GM21737 (cell line): ENCODE measurements around the gene TBX20.
"Not testable (repeated sequence)": the region's sequence is repeated elsewhere in the genome, so short reads cannot be mapped to it uniquely, and the experiment has no call there.

Experiments used
- ATAC-seq: cut with Tn5 transposase; IDR thresholded peaks from one replicate; pipeline ENCODE4 v1.9.1; 2021; ENCODE audit warnings: mild to moderate bottlenecking, moderate library complexity; ENCODE audit not compliant: unreplicated experiment

Gene TBX20

DNA sequence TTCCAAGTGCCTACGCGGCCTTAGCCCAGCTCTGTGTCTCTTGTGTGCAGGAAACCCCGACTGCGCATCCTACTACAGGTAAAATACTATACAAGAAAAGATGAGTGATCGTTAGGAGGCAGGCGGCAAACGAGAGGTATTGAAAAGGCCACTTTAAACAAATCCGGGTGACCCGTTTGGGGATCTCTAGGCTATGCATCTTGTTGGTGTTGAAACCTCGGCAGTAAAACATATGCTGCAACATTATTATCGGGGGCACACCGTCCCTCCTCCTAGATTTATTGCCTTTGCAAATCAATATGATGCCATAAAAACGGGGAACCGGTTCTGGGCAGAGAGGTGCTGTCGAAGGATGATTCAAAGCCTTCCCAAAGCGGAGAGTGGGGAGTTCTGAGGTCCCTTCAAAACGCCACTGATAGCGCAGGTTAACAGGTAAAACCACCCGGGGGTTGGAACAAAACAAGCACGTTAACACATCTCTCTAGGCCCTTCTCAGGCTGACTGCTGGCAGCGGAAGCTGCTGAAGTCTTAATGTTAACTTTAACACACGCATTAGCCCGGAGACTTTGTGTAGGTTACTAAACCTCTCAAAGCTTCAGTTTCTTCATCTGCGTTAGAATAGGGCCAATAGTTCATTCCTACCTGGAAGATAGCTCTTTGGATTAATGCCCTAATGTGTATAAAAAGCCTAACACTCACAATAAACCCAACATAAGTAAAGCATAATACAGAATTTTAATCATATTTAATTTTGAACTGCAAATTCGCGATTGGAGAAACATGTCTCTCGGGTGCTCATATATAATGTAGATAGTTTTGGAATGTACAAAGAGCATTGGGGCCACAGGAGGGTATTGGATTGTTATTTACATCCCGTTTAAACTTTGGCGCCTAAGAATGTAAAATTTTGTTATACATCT is 2.6 kb upstream of the TBX20 start:
- ATAC-seq = no peak

GRCh38 chr7:35255443-35256255 is 1.7 kb upstream of the TBX20 start:
- no peak for ATAC-seq

DNA sequence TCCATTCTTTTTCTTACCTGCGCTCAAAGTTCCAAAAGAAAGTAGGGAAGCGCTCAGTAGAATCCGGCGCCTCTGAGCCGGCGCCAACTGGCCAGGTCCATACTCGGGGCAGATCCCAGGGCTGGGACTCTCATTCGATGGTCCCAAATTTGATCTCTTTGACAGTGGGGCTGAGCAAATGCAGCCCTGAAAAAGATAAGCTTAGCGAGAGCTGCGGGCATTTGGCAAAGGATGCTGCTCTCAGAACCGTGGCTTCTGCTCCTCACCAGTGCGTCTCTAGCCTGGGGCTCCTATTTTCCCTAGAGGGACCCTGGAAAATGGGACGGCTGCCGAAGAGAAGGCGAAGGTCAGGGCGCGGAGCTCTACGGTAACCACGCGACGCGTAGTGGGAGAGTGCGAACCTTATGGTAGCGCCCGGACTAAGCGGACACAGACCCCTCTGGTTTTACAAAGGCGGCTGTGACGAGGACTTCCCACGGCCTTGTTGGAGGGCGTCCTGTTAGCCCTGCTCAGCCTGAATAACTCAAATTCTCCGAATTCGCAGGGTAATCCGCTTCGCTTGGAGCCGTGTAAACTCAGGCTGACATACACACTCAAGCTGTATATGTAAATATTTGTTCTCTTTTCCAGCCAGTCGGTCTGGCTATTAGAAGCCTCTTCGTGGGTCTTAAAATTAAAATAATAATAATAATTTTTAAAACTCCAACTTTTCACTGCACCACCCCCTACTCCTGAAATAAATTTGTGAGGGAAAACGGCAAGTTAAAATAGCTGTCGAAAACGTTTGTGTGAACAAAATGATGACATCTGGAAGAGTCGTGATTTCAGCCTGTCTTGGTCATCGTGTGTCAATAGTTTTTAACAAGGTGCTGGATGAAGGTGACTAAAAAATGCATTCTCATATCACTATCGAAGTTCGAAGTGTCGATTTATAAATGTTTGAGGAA is 869 bp upstream of the TBX20 start:
- no peak for ATAC-seq

DNA sequence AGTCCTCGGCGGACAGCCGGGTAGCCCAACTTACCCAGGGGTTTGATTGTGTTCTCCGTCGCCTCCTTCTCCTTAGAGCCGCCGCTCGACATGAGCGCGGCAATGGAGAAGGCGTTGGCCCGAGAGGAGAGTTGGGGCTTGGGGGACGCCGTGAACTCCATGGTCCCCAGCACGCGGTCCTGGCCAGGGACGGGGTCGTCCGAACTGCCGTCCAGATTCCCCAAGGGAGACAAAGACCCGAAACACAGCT is 515 bp downstream of the TBX20 start:
- ATAC-seq = no peak

GRCh38 chr7:35252612-35253459 is 1.1 kb downstream of the TBX20 start:
- no peak for ATAC-seq

GRCh38 chr7:35251606-35252310 is 2.1 kb downstream of the TBX20 start:
- no peak for ATAC-seq

DNA sequence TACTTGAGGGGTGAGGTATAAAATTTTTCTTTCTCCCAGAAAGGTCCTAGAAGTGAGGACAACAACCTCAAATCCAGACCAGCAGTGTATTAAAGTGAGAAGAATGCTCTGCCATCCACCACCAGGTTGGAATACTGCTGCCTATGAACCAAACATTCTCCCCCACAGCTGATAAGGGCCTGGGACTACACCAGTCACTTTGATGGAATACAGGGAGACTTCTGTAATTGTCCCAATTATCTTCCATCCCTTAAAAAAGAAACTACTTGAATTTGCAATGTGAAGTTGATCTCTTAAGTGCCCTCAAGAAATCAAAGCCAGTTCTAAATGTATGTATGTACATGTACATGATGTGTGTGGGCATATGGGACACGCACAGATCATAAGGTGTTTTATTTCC is 3.0 kb downstream of the TBX20 start:
- ATAC-seq = no peak

- no peak for ATAC-seq
These were observed 3.4 kb downstream of the TBX20 start for GRCh38 chr7:35250452-35250851.

- ATAC-seq = no peak
These were observed 4.4 kb downstream of the TBX20 start for GRCh38 chr7:35249537-35249907.

DNA sequence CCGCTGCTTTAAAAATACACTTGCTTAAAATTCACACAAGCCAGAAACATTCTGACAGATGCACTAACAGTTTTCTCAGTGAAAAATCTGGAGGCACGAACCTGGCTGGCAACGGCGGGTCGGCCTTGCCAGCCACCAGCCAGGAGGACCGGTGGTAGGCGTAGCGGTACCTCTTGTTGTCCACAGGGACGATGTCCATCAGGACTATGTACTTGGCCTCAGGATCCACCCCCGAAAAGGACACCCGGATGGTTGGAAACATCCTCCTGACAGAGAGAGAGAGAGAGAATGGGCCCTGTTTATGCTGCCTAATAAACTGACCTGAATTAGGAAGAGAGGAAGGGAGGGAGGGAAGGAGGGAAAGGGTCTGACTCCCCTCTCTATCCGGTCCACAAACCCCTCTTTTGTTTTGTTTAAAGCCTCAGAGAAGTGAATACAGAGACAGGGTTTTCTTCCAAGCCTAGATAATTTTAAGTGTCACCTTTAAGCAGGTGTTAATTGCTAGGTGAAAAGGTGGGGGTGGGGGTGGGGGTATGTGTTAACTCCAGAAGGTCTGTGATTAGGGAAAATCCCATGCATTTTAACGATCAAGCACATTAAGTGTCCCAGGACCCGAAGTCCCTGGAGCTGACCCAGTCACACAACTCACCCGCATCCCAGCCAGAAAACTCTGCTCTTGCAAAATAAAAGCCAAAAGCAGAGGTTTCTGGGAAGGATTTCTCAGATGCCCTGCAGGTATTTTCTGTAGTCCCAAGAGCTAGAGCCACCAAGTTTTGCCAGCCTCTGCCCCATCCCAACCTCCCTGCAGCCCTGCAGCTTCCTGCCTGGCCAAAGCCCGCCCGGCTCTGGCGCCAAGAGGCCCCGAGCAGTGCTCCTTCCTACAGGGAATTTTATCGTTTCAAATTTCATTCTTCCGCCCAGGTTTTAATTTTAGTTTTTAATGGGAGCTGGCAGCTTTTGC is 5.0 kb downstream of the TBX20 start:
- no peak for ATAC-seq

DNA sequence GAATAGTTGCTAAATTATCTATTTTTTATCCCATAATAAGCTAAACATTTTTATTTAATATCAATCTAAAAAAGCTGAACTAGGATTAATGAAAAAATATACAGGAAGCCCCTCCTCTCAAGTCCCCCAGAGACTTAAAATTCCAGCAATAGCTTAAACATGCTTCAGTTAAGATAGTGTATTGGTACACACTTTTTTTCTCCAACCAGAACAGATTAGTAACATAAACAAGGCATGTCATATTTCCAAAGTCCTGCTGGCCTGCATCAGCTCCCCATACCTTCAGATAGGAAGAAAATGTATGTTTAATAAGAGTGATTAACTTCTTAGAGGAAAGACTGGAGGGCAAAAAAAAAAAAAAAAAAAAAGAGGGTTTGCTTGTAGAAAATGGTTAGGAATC is 7.1 kb downstream of the TBX20 start:
- ATAC-seq = no peak

DNA sequence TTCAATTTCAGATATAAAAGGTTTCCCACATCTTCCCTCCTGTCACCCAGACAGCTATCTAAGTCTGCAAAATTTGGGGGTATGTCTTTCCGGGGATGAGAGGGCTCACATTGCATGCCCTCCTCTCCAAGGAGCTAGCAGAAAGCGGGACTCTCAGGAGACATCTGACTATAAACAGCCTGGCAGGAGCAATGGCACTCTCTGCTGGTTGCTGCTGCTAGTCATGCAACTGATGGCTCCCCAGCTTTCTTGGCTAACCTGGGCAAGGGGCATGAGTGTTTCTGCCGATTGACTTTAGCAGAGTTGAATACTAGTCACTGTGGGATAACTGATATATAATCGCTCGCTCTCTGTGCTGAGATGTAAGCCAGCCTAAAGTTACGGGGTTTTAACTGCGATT is 12.0 kb downstream of the TBX20 start:
- ATAC-seq = no peak

DNA sequence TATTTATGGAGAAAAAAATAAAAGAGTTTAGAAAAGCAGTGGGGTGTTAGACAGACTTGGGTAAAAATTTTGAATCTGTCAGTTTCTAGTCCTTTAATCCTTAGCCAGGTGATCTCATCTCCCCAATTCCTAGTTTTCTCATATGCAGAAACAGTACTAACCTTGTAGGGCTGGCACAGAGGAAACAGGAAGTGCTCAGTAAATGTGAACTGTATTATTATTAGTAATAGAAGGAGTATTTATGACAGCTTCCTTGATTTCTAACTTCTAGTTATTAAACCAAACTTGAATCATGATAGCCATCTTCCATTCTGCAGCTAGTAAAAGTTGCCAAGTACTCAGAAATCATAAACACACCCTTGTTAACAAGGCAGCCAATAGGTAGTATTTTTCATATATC is 12.5 kb downstream of the TBX20 start:
- ATAC-seq = no peak

DNA sequence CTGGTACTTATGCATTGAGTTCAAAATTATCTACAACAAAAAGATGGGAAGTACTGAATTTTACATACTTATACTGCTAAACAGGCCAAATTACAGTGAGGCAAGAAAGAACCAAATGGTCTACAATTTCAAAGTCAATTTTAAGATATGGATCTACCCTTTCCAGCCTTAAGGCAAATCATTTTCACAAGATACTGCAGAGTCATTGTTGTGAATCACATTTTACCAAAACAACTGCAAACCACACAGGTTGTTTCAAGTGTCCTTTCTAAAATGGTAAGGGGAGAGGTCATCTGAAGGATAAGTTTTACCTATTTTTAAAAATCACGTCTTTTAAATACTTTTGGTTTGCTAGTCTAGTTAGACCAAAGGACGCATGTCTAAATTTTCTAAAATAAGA is 12.9 kb downstream of the TBX20 start:
- not testable (repeated sequence) for ATAC-seq

DNA sequence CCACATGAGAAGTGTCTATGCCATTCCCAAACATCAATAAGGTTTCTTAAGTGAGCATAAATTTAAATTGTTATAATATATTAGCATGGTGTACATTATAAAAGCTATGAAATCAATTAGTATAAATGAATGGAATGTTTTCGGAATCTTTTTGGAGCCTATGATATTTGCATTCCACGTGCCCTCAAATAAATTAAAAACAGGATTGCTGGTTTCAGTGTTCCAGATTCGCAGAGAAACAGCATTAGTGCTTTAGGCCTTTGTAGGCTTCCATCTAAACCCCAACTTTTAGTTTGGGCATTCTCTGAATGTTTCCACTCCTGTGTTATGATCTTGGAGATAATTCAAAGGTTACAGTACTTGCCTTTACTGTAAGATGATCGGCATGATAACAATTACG is 15.4 kb downstream of the TBX20 start:
- ATAC-seq = not testable (repeated sequence)

DNA sequence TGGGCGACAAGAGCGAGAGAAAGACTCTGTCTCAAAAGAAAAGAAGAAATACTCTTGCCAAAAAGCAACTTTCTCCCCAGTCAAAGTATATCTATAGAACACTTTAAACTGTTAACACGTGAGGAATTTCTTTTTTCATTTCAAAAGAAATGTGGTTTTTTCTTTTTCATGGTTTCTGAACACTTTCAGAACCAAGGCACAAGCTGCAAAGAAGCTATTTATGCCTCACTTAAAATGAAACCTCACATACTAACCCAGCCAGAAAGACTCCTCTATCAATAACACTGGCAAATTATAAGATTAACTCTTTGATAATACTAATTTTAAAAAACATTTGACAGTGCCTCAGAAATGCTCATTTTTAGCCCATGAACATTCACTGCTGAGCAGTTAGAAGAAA is 20.9 kb downstream of the TBX20 start:
- no peak for ATAC-seq

GRCh38 chr7:35231221-35231620 is 22.7 kb downstream of the TBX20 start:
- ATAC-seq = not testable (repeated sequence)

- ATAC-seq = not testable (repeated sequence)
These were observed 24.7 kb downstream of the TBX20 start for GRCh38 chr7:35229116-35229780.
